Endodermal cell (in vitro differentiated cells): ENCODE measurements around the gene PNRC2. TPM values are rescaled to one million over a fixed set of nuclear protein-coding genes. Genes with fewer than 3 reads are reported as not detected.

ENCODE experiments used
- DNase-seq: peaks from one replicate; pipeline ENCODE4 v3.0.0-alpha.2; 2017
- H3K27ac ChIP-seq: 2 replicates; pipeline ENCODE4 v1.5.1; 2013; ENCODE audit warnings: mild to moderate bottlenecking, low read depth, low read length, moderate library complexity
- H3K27me3 ChIP-seq: 2 replicates; pipeline ENCODE4 v1.6.1; 2013; ENCODE audit warnings: mild to moderate bottlenecking, low read length, moderate library complexity; ENCODE audit not compliant: insufficient read depth, control insufficient read depth, poor library complexity, severe bottlenecking
- H3K36me3 ChIP-seq: 2 replicates; pipeline ENCODE4 v1.7.0; 2013; ENCODE audit warnings: mild to moderate bottlenecking, low read length, moderate library complexity; ENCODE audit not compliant: control insufficient read depth, insufficient read depth
- H3K4me1 ChIP-seq: one replicate; pipeline ENCODE4 v1.7.0; 2013; ENCODE audit warnings: low read length; ENCODE audit not compliant: control insufficient read depth, insufficient read depth
- H3K4me3 ChIP-seq: 2 replicates; pipeline ENCODE4 v1.5.1; 2013; ENCODE audit warnings: mild to moderate bottlenecking, low read length, moderate library complexity
- H3K9ac ChIP-seq: 2 replicates; pipeline ENCODE4 v1.6.1; 2013; ENCODE audit warnings: mild to moderate bottlenecking, low read length, moderate library complexity; ENCODE audit not compliant: poor library complexity, severe bottlenecking; ENCODE audit errors: extremely low read depth
- H3K9me3 ChIP-seq: 2 replicates; pipeline ENCODE4 v1.6.1; 2013; ENCODE audit warnings: mild to moderate bottlenecking, low read length, moderate library complexity; ENCODE audit not compliant: control insufficient read depth
- H3K27ac Mint-ChIP-seq: 2 replicates; pipeline ENCODE4 v1.8.0; 2020; ENCODE audit warnings: mixed read lengths
- H3K27me3 Mint-ChIP-seq: 2 replicates; pipeline ENCODE4 v1.8.0; 2021; ENCODE audit warnings: mild to moderate bottlenecking, mixed read lengths; ENCODE audit not compliant: insufficient read depth
- H3K36me3 Mint-ChIP-seq: 2 replicates; pipeline ENCODE4 v1.8.0; 2020; ENCODE audit warnings: low read depth, mixed read lengths
- H3K4me1 Mint-ChIP-seq: 2 replicates; pipeline ENCODE4 v1.8.0; 2020; ENCODE audit warnings: mixed read lengths
- H3K4me3 Mint-ChIP-seq: 2 replicates; pipeline ENCODE4 v1.8.0; 2020; ENCODE audit warnings: mild to moderate bottlenecking, moderate library complexity, mixed read lengths
- H3K9me3 Mint-ChIP-seq: 2 replicates; pipeline ENCODE4 v1.8.0; 2020; ENCODE audit warnings: mild to moderate bottlenecking, mixed read lengths
- CTCF ChIP-seq: fragments of 200-600 bp; sonication (generic); conservative IDR thresholded peaks from 2 replicates; pipeline ENCODE4 v1.5.0; 2021; ENCODE audit warnings: antibody characterized with exemption, mild to moderate bottlenecking
- WGBS, 2 experiments: methylation state at CpG; one replicate each; pipeline versions ENCODE4 v1.1.5 to v1.1.7; 2013; ENCODE audit warnings: missing lambda C conversion rate in 2 of 2, mixed read lengths in 1 of 2; ENCODE audit not compliant: insufficient coverage in 1 of 2, insufficient read length in 1 of 2; 5-methylcytosine and 5-hydroxymethylcytosine counted together
- long read RNA-seq, 4 experiments: library from polyadenylated mRNA in 2 of 4; library from RNA in 1 of 4; library from capped mRNA in 1 of 4; stranded (forward) in 3 of 4; unstranded in 1 of 4; transcript quantifications; one replicate each; pipeline ENCODE4 v2.0.0, GENCODE V29; 2020 to 2021; ENCODE audit warnings: inconsistent platforms in 1 of 4
- polyA plus RNA-seq, 2 experiments: library from polyadenylated mRNA; stranded (reverse); fragments of 50-300 nt; gene quantifications; one replicate each; pipeline ENCODE4 v1.2.3, GENCODE V29; 2013
- total RNA-seq, 2 donors: library from RNA; stranded (reverse); fragmentation: NEBNext Ultra II Directional in 1 of 2; extraction: Animal tissue kit (Norgen Biotek cat#: 25700) in 1 of 2; gene quantifications; 2 replicates in 1 of 2; 3 replicates in 1 of 2; pipeline ENCODE4 v1.2.1, GENCODE V29; 2021

The PNRC2 gene, protein sequence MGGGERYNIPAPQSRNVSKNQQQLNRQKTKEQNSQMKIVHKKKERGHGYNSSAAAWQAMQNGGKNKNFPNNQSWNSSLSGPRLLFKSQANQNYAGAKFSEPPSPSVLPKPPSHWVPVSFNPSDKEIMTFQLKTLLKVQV
- total RNA-seq, result 100 to 1,000 TPM; 107 to 108 TPM
- 132 TPM for polyA plus RNA-seq (2013, experiment 1 of 2)
- polyA plus RNA-seq (2013, experiment 2 of 2), result 128 TPM
- long read RNA-seq, experiment 1, transcript PNRC2-201 (3 exons, 2,416 nt), result major isoform, 43 of 63 reads
- long read RNA-seq, experiment 1, partial matches to known transcripts, result 0 of 63 reads
- long read RNA-seq, experiment 1, other reads (novel, unspliced or antisense), result 16 of 63 reads
- long read RNA-seq, experiment 2, transcript PNRC2-202 (3 exons, 814 nt), result minor isoform, 5 of 159 reads
- long read RNA-seq, experiment 2, transcript PNRC2-201 (3 exons, 2,416 nt), result major isoform, 142 of 159 reads
- long read RNA-seq, experiment 2, partial matches to known transcripts, result 1 of 159 reads
- long read RNA-seq, experiment 2, other reads (novel, unspliced or antisense), result 7 of 159 reads
- long read RNA-seq, experiment 3, transcript PNRC2-201 (3 exons, 2,416 nt), result major isoform, 612 of 685 reads
- long read RNA-seq, experiment 3, transcript PNRC2-202 (3 exons, 814 nt), result minor isoform, 30 of 685 reads
- long read RNA-seq, experiment 3, transcript PNRC2-204 (2 exons, 171 nt), result minor isoform, 13 of 685 reads
- long read RNA-seq, experiment 3, partial matches to known transcripts, result 1 of 685 reads
- long read RNA-seq, experiment 3, other reads (novel, unspliced or antisense), result 28 of 685 reads
- long read RNA-seq, experiment 4, transcript PNRC2-202 (3 exons, 814 nt), result minor isoform, 6 of 222 reads
- long read RNA-seq, experiment 4, transcript PNRC2-201 (3 exons, 2,416 nt), result major isoform, 175 of 222 reads
- long read RNA-seq, experiment 4, partial matches to known transcripts, result 35 of 222 reads
- long read RNA-seq, experiment 4, other reads (novel, unspliced or antisense), result 3 of 222 reads

DNA sequence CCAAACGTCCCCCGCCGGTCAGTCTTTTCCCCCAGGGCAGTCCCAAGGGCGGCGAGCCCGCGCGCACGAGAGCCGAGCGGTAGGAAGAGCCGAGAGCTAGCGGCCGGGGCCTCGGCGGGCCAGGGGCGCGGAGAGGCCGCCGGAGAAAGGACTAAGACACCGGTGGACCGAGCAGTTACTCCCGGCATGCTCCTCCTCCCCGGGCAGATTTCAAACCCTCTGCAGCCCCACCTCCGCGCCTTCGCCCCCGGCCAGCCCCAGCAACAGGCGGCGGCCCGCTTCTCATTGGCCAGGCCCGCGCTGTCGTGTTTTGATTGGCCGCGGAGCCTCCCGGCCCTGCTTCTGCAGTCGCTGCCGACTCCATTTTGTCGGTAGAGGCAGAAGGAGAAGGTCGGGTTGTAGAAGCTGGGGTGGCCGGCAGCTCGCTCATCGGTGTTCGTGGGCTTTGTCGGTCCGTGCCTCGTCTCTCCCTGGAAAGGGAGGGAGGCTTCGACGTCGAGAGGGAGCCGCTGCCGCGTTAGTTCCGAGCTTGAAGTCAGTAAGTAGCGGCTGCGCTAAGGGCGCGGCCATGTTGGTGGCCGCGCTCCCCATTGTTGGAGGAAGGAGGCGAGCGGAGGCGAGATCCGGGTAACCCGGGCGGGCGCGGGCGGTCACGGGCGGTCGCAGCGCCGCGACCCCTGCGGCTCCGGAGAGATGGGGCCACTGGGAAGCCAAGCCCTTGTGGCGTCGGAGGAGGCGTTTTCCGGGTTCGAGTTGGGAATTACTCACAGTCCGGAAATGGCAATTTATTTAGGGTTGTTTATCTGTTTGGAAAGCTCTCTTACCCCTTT lies at the start of gene PNRC2:
Gene PNRC2, plus strand, starts transcription at position 368 of the 830 bp plus-strand sequence. CDS start 1,630 bp downstream, outside the sequence.
- Mint-ChIP-seq H3K4me1 (peaks cover 16% of the 10 kb centered on the region), H3K36me3 (peaks cover 19% of the 10 kb centered on the region), H3K9me3 (no peaks in the 10 kb centered on the region), H3K4me3 (peak within 1 kb of the TSS; percentile 98), H3K27me3 (no peaks in the 10 kb centered on the region), H3K27ac (peak within 1 kb of the TSS; percentile 100)
- Histone ChIP-seq H3K27ac (peak within 1 kb of the TSS; percentile 99), H3K27me3 (no peaks in the 10 kb centered on the region), H3K36me3 (peaks cover 32% of the 10 kb centered on the region), H3K9ac (peak within 1 kb of the TSS; percentile 97), H3K4me3 (peak within 1 kb of the TSS; percentile 97), H3K9me3 (no peaks in the 10 kb centered on the region), H3K4me1 (peaks cover 3% of the 10 kb centered on the region)
- DNase-seq, result peak; percentile 99
- 0 to 2% methylated on average over 31 to 84 of the region's 84 CpGs for WGBS, 2 experiments
- TF ChIP-seq CTCF, result peak; percentile 29

DNA sequence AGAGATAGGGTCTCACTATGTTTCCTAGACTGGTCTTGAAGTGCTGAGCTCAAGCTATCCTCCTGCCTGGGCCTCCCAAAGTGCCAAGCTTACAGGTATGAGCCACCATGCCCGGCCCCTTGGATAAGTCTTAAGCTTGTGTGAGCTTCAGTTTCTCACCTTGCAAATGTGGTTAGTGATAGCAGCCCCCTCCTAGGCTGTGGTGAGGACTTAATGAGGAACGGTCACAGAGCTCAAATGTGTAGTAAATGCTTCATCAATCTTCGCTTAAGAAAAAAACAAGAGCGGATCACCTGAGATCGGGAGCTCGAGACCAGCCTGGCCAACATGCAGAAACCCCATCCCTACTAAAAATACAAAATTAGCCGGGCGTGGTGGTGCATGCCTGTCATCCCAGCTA lies 49.5 kb upstream of the PNRC2 start:
- TF ChIP-seq CTCF, result no peak
- no peak overlapping the region for H3K4me3 ChIP-seq
- H3K36me3 ChIP-seq, result no peaks in the 10 kb centered on the region
- H3K9ac ChIP-seq, result no peak overlapping the region
- H3K36me3 Mint-ChIP-seq, result no peaks in the 10 kb centered on the region
- DNase-seq, result no peak
- no peaks in the 10 kb centered on the region for H3K4me1 ChIP-seq
- no peaks in the 10 kb centered on the region for H3K9me3 ChIP-seq
- no peaks in the 10 kb centered on the region for H3K4me1 Mint-ChIP-seq
- peaks cover 6% of the 10 kb centered on the region for H3K27me3 ChIP-seq
- no peak overlapping the region for H3K4me3 Mint-ChIP-seq
- no peak overlapping the region for H3K27ac Mint-ChIP-seq
- peaks cover 3% of the 10 kb centered on the region for H3K9me3 Mint-ChIP-seq
- peaks cover 12% of the 10 kb centered on the region for H3K27me3 Mint-ChIP-seq
- 91 to 93% methylated on average over 5 to 8 of the region's 8 CpGs for WGBS, 2 experiments
- H3K27ac ChIP-seq, result no peak overlapping the region
